Kidney (tissue), 14 donors: ENCODE measurements around the gene ERCC1. TPM values are rescaled to one million over a fixed set of nuclear protein-coding genes. Genes with fewer than 3 reads are reported as not detected.
"Not testable (repeated sequence)": the region's sequence is repeated elsewhere in the genome, so short reads cannot be mapped to it uniquely, and the experiment has no call there.

Source experiments
- DNase-seq, 5 donors: peaks; one replicate each; pipeline ENCODE4 v3.0.0-alpha.2; 2013 to 2020
- FAIRE-seq: peaks from 2 replicates; lab custom pipeline; 2012; peaks lifted over from hg19 to GRCh38; lab: Jason Lieb, UNC
- H3K27ac ChIP-seq, 2 donors: one replicate each; pipeline ENCODE4 v1.7.0; 2013; ENCODE audit warnings: low read depth in 2 of 2, low read length in 2 of 2, inconsistent platforms in 1 of 2
- H3K27me3 ChIP-seq: one replicate; pipeline ENCODE4 v1.7.1; 2013; ENCODE audit warnings: low read length, inconsistent platforms; ENCODE audit not compliant: control insufficient read depth, insufficient read depth
- H3K36me3 ChIP-seq, 3 donors: one replicate each; pipeline versions ENCODE4 v1.7.0 to v1.7.1; 2013; ENCODE audit warnings: low read length in 3 of 3, control low read depth in 1 of 3, inconsistent platforms in 1 of 3; ENCODE audit not compliant: insufficient read depth in 3 of 3, control insufficient read depth in 2 of 3
- H3K4me1 ChIP-seq, 3 donors: one replicate each; pipeline versions ENCODE4 v1.7.0 to v1.7.1; 2013; ENCODE audit warnings: low read length in 3 of 3, inconsistent platforms in 1 of 3, low read depth in 1 of 3; ENCODE audit not compliant: control insufficient read depth in 2 of 3, insufficient read depth in 2 of 3
- H3K4me3 ChIP-seq, 3 donors: one replicate each; pipeline versions ENCODE4 v1.7.0 to v1.8.1; 2013; ENCODE audit warnings: low read length in 3 of 3, control low read depth in 1 of 3, inconsistent platforms in 1 of 3
- H3K9ac ChIP-seq, 3 donors: one replicate each; pipeline versions ENCODE4 v1.7.0 to v1.7.1; 2013; ENCODE audit warnings: low read length in 3 of 3, control low read depth in 1 of 3, inconsistent platforms in 1 of 3
- H3K9me3 ChIP-seq, 3 donors: one replicate each; pipeline versions ENCODE4 v1.7.0 to v1.7.1; 2013; ENCODE audit warnings: low read length in 3 of 3, control low read depth in 1 of 3, inconsistent platforms in 1 of 3; ENCODE audit not compliant: control insufficient read depth in 2 of 3, insufficient read depth in 1 of 3
- CTCF ChIP-seq: IDR thresholded peaks from 3 replicates; pipeline ENCODE4 v1.5.1; 2012; ENCODE audit warnings: mild to moderate bottlenecking, moderate library complexity, borderline replicate concordance; ENCODE audit not compliant: insufficient read depth; ENCODE audit errors: extremely low read depth
- intact Hi-C: fragments of 100-400 bp; cut with DNase I; formaldehyde crosslinking; loops from one replicate; pipeline ENCODE4 v1.11.1; 2022
- polyA plus RNA-seq: library from polyadenylated mRNA; stranded (reverse); fragments of 350-450 nt; fragmentation: Illumina TruSeq; extraction: RNeasy Lipid Tissue Mini Kit (QIAGEN cat#74804); gene quantifications from one replicate; pipeline ENCODE4 v1.2.3, GENCODE V29; 2014; ENCODE audit warnings: low read depth, low replicate concordance; ENCODE audit not compliant: insufficient read depth
- total RNA-seq: library from RNA; stranded (reverse); fragmentation: NEBNext Ultra II Directional; extraction: Animal tissue kit (Norgen Biotek cat#: 25700); gene quantifications from one replicate; pipeline ENCODE4 v1.2.1, GENCODE V29; 2021
- donor health status: control.
- donor health status: control.
- donor health status: control.
- donor health status: control.
- donor health status: control.
- donor health status: DM: yes; HTN: yes; CAD: no.
- donor health status: Normal renal cell carcinoma (clear cell type).

Gene ERCC1
- total and polyA plus RNA-seq, 2 donors from 2014 or later, result 60.8 to 107 TPM

GRCh38 chr19:45439190-45439568, 15.5 kb upstream of the ERCC1 start:
- intact Hi-C loops, result loop anchor here (5.0 kb wide), 1 partner anchor 43 kb away; no protein-coding TSS in a partner anchor
- no peaks in the 10 kb centered on the region for H3K36me3 ChIP-seq
- H3K4me3 ChIP-seq, result peak overlapping the region in 1 of 3 donors; percentile 55
- FAIRE-seq, result no peak
- TF ChIP-seq CTCF, result no peak
- DNase-seq, result no peak
- H3K4me1 ChIP-seq, result peaks cover 0 to 5% (median 0%) of the 10 kb centered on the region in 3 donors
- no peak overlapping the region for H3K27ac ChIP-seq
- no peaks in the 10 kb centered on the region for H3K27me3 ChIP-seq
- H3K9ac ChIP-seq, result no peak overlapping the region
- H3K9me3 ChIP-seq, result no peaks in the 10 kb centered on the region

GRCh38 chr19:45437328-45437727, 13.6 kb upstream of the ERCC1 start:
- TF ChIP-seq CTCF, result no peak
- no peaks in the 10 kb centered on the region for H3K36me3 ChIP-seq
- H3K9ac ChIP-seq, result no peak overlapping the region
- H3K27me3 ChIP-seq, result no peaks in the 10 kb centered on the region
- no peak overlapping the region for H3K4me3 ChIP-seq
- DNase-seq (no peak), FAIRE-seq (no peak)
- no peaks in the 10 kb centered on the region for H3K9me3 ChIP-seq
- intact Hi-C loops, result loop anchor here (5.0 kb wide), 1 partner anchor 45 kb away; no protein-coding TSS in a partner anchor
- no peaks in the 10 kb centered on the region for H3K4me1 ChIP-seq
- no peak overlapping the region for H3K27ac ChIP-seq

GRCh38 chr19:45432543-45432942, 8.8 kb upstream of the ERCC1 start:
- H3K27ac ChIP-seq, H3K36me3 ChIP-seq, H3K9me3 ChIP-seq, FAIRE-seq, H3K9ac ChIP-seq, DNase-seq, H3K4me3 ChIP-seq, H3K27me3 ChIP-seq, H3K4me1 ChIP-seq, intact Hi-C loops: not testable (repeated sequence)

- H3K4me1 ChIP-seq, FAIRE-seq, H3K9ac ChIP-seq, H3K27me3 ChIP-seq, H3K27ac ChIP-seq, H3K36me3 ChIP-seq, H3K9me3 ChIP-seq, DNase-seq, H3K4me3 ChIP-seq, intact Hi-C loops: not testable (repeated sequence)
Observed at GRCh38 chr19:45431008-45431407, 7.3 kb upstream of the ERCC1 start.

- intact Hi-C loops, H3K27ac ChIP-seq: not testable (repeated sequence)
Observed at GRCh38 chr19:45429896-45430295, 6.2 kb upstream of the ERCC1 start.

More at GRCh38 chr19:45429896-45430295, 6.2 kb upstream of the ERCC1 start:
- not testable (repeated sequence) for H3K9me3 ChIP-seq, H3K36me3 ChIP-seq, H3K4me3 ChIP-seq, H3K4me1 ChIP-seq, DNase-seq, H3K9ac ChIP-seq, H3K27me3 ChIP-seq, FAIRE-seq
